ENCODE data around the gene NPPA. TPM values are rescaled to one million over a fixed set of nuclear protein-coding genes. Genes with fewer than 3 reads are reported as not detected.

The NPPA gene
- total RNA-seq, 1 experiment from 2014 or later: not detected

GRCh38 chr1:11887666-11888007 lies 40.1 kb upstream of the NPPA start (continued):
- no peak for TF ChIP-seq CTCF (IDR thresholded peaks at IDR 0.05 in 2 of 3, conservative IDR thresholded peaks at IDR 0.05 in 1 of 3; ENCODE audit: borderline replicate concordance in 1 of 3, insufficient read depth in 1 of 3, low read depth in 2 of 3, low read length in 2 of 3)
- TF ChIP-seq SP1 (IDR thresholded peaks at IDR 0.05; ENCODE audit: low read depth): no peak
- TF ChIP-seq ATF3 (IDR thresholded peaks at IDR 0.05): no peak

- ChIA-PET CTCF (no interaction called here), POLR2A (interaction anchor here (1.2 to 1.7 kb wide), 2 partner anchors 21 to 23 kb away, joined by 3 to 7 read pairs; no protein-coding TSS in a partner anchor), RAD21 (ENCODE audit: low non-redundant PET in 1 of 2, low total read pairs in 2 of 2, uncharacterized antibody in 2 of 2, unreplicated experiment in 2 of 2) (no interaction called here)
- BruUV-seq (replicated peaks): no TSS peak
- H4K20me1 ChIP-seq (ENCODE audit: insufficient read depth): no peaks in the 10 kb centered on the region
- no peaks in the 10 kb centered on the region for H3K79me2 ChIP-seq (ENCODE audit: insufficient read depth, low read length)
- H3K9me3 ChIP-seq (ENCODE audit: control insufficient read depth in 1 of 2, insufficient read depth in 1 of 2, low read depth in 1 of 2, low read length in 2 of 2): no peaks in the 10 kb centered on the region
- H3K9ac ChIP-seq (ENCODE audit: low read length): no peak overlapping the region
- H3K36me3 ChIP-seq (ENCODE audit: control insufficient read depth in 1 of 2, insufficient read depth in 2 of 2, low read length in 2 of 2): no peaks in the 10 kb centered on the region
- peaks cover 0 to 6% of the 10 kb centered on the region in 2 experiments; a peak in 1 of 4 replicates for H3K4me1 ChIP-seq (ENCODE audit: control insufficient read depth in 1 of 2, insufficient read depth in 2 of 2, low read length in 2 of 2)
- intact Hi-C loops (cut with micrococcal nuclease): no loop called here
- H3K27me3 ChIP-seq (ENCODE audit: insufficient read depth, low read length): no peaks in the 10 kb centered on the region
- H3K9me2 ChIP-seq (ENCODE audit: insufficient read depth): no peaks in the 10 kb centered on the region
- no peak overlapping the region for H2AFZ ChIP-seq (ENCODE audit: low read depth, low read length, poor library complexity, severe bottlenecking)
- H3K27ac ChIP-seq (ENCODE audit: low read depth, low read length): no peak overlapping the region
- no peak overlapping the region for H3K4me2 ChIP-seq (ENCODE audit: low read length)
- DNase-seq (ENCODE audit: low read depth, low spot score): no peak
- no peak overlapping the region for H3K4me3 ChIP-seq (replicated peaks in 1 of 2; ENCODE audit: low read depth in 1 of 2, low read length in 2 of 2)
- no peak for ATAC-seq
- TF ChIP-seq TCF7L2 (IDR thresholded peaks at IDR 0.05; ENCODE audit: borderline replicate concordance, extremely low read depth, insufficient read depth, insufficient read length) (no peak), YY1 (IDR thresholded peaks at IDR 0.05; ENCODE audit: extremely low read depth, insufficient replicate concordance, low read depth, low read length) (no peak), ZBTB33 (IDR thresholded peaks at IDR 0.05; ENCODE audit: extremely low read depth, insufficient replicate concordance, low read length) (no peak), REST (IDR thresholded peaks at IDR 0.05; ENCODE audit: low read depth) (no peak), SIN3A (IDR thresholded peaks at IDR 0.05; ENCODE audit: low read depth) (no peak), EZH2phosphoT487 (IDR thresholded peaks at IDR 0.05; ENCODE audit: borderline replicate concordance) (no peak), ZFX (IDR thresholded peaks at IDR 0.05) (no peak), POLR2AphosphoS5 (IDR thresholded peaks at IDR 0.05; ENCODE audit: low read depth, low read length) (no peak), ZNF274 (IDR thresholded peaks at IDR 0.05; ENCODE audit: low read depth, low read length) (no peak), SRF (IDR thresholded peaks at IDR 0.05; ENCODE audit: low read depth) (no peak), CEBPB (IDR thresholded peaks at IDR 0.05; ENCODE audit: low read depth) (no peak), FOSL1 (IDR thresholded peaks at IDR 0.05; ENCODE audit: low read depth) (no peak), RAD21 (IDR thresholded peaks at IDR 0.05; ENCODE audit: low read depth) (no peak), EGR1 (IDR thresholded peaks at IDR 0.05; ENCODE audit: low read depth) (no peak), SP1 (IDR thresholded peaks at IDR 0.05; ENCODE audit: low read depth) (no peak), EZH2 (IDR thresholded peaks at IDR 0.05) (no peak)
These were observed 39.5 kb upstream of the NPPA start for GRCh38 chr1:11886986-11887665.
